Choroid plexus epithelial cell (primary cell): ENCODE measurements around the gene ODF4.

Experiments used
- DNase-seq: peaks from one replicate; pipeline ENCODE4 v3.0.0-alpha.2; 2010; ENCODE audit warnings: low read depth
- H3K4me3 ChIP-seq: 2 replicates; pipeline ENCODE4 v1.5.1; 2011; ENCODE audit warnings: low read depth, mild to moderate bottlenecking, control low read depth, low read length, moderate library complexity
- CTCF ChIP-seq: conservative IDR thresholded peaks from 2 replicates; pipeline ENCODE4 v1.5.1; 2011; ENCODE audit warnings: low read depth, mild to moderate bottlenecking, control low read depth, inconsistent platforms, low read length, moderate library complexity

The ODF4 gene

GRCh38 chr17:8318010-8318935, 21.4 kb upstream of the ODF4 start:
- H3K4me3 ChIP-seq = no peak overlapping the region
- no peak for DNase-seq
- no peak for TF ChIP-seq CTCF

GRCh38 chr17:8320262-8320661, 19.4 kb upstream of the ODF4 start:
- TF ChIP-seq CTCF = no peak
- no peak overlapping the region for H3K4me3 ChIP-seq
- no peak for DNase-seq

GRCh38 chr17:8320990-8321389, 18.6 kb upstream of the ODF4 start:
- H3K4me3 ChIP-seq = no peak overlapping the region
- no peak for TF ChIP-seq CTCF
- peak; percentile 13 for DNase-seq

- TF ChIP-seq CTCF = no peak
- no peak overlapping the region for H3K4me3 ChIP-seq
- DNase-seq = no peak
These were observed 17.6 kb upstream of the ODF4 start for GRCh38 chr17:8322061-8322460.

- no peak for DNase-seq
- no peak for TF ChIP-seq CTCF
- no peak overlapping the region for H3K4me3 ChIP-seq
These were observed 15.5 kb upstream of the ODF4 start for GRCh38 chr17:8324132-8324531.

- TF ChIP-seq CTCF = no peak
- no peak overlapping the region for H3K4me3 ChIP-seq
- DNase-seq = no peak
These were observed 14.7 kb upstream of the ODF4 start for GRCh38 chr17:8324923-8325322.
